SK-N-SH treated with all-trans-retinoic acid at 6 μM for 48 hours (cell line): Measurements from ENCODE around the gene DCDC2.
"Not testable (repeated sequence)": the region's sequence is repeated elsewhere in the genome, so short reads cannot be mapped to it uniquely, and the experiment has no call there.

Experiments
- ARNTL ChIP-seq: fragments of 450-650 bp; formaldehyde crosslinking; IDR thresholded peaks from 2 replicates; pipeline ENCODE4 v1.5.0; 2020; ENCODE audit warnings: low read depth, mild to moderate bottlenecking, moderate library complexity, borderline replicate concordance
- BACH2 ChIP-seq: fragments of 250-450 bp; sonication (Bioruptor Pico); IDR thresholded peaks from 2 replicates; pipeline ENCODE4 v1.9.0; 2021; ENCODE audit warnings: mild to moderate bottlenecking, borderline replicate concordance
- CREB5 ChIP-seq: fragments of 250-450 bp; sonication (Bioruptor Pico); IDR thresholded peaks from 2 replicates; pipeline ENCODE4 v1.5.1; 2020; ENCODE audit warnings: low read depth, mild to moderate bottlenecking, moderate library complexity
- CSRNP3 ChIP-seq: fragments of 250-450 bp; sonication (Bioruptor Pico); IDR thresholded peaks from 2 replicates; pipeline ENCODE4 v1.5.1; 2021; ENCODE audit warnings: mild to moderate bottlenecking, moderate library complexity
- GLIS3 ChIP-seq: fragments of 250-450 bp; sonication (Bioruptor Pico); IDR thresholded peaks from 2 replicates; pipeline ENCODE4 v1.5.0; 2020; ENCODE audit warnings: mild to moderate bottlenecking, moderate library complexity
- ISL1 ChIP-seq: fragments of 250-450 bp; sonication (Bioruptor Pico); IDR thresholded peaks from 2 replicates; pipeline ENCODE4 v2.1.2; 2022; ENCODE audit warnings: mild to moderate bottlenecking, moderate library complexity
- RARB ChIP-seq: fragments of 250-450 bp; sonication (Bioruptor Pico); IDR thresholded peaks from 2 replicates; pipeline ENCODE4 v1.8.0; 2021; ENCODE audit warnings: mild to moderate bottlenecking, moderate library complexity
- SNAI2 ChIP-seq: fragments of 250-450 bp; sonication (Bioruptor Pico); IDR thresholded peaks from 2 replicates; pipeline ENCODE4 v1.5.0; 2020; ENCODE audit warnings: mild to moderate bottlenecking, moderate library complexity
- TCF4 ChIP-seq: fragments of 250-450 bp; sonication (Bioruptor Pico); IDR thresholded peaks from 2 replicates; pipeline ENCODE4 v1.8.0; 2021; ENCODE audit warnings: mild to moderate bottlenecking, moderate library complexity, borderline replicate concordance
- ZC3H10 ChIP-seq: fragments of 250-450 bp; sonication (Bioruptor Pico); IDR thresholded peaks from 2 replicates; pipeline ENCODE4 v1.5.1; 2021; ENCODE audit warnings: mild to moderate bottlenecking, moderate library complexity
- ZFP30 ChIP-seq: fragments of 450-650 bp; formaldehyde crosslinking; IDR thresholded peaks from 2 replicates; pipeline ENCODE4 v1.5.0; 2022; ENCODE audit warnings: mild to moderate bottlenecking, moderate library complexity
- ZNF70 ChIP-seq: fragments of 450-650 bp; formaldehyde crosslinking; IDR thresholded peaks from 2 replicates; pipeline ENCODE4 v1.5.0; 2020; ENCODE audit warnings: mild to moderate bottlenecking, moderate library complexity
- TF ChIP-seq, protein P1 (sequence below): fragments of 250-450 bp; sonication (Bioruptor Pico); IDR thresholded peaks from 2 replicates; pipeline ENCODE4 v1.8.0; 2020; ENCODE audit warnings: mild to moderate bottlenecking, moderate library complexity, borderline replicate concordance

- TF ChIP-seq BACH2, ZNF70, CREB5, TCF4, SNAI2, ISL1, ZFP30, CSRNP3, GLIS3, ARNTL, ZC3H10, RARB (CRISPR knock-in tag): not testable (repeated sequence)
- TF ChIP-seq, protein P1, sequence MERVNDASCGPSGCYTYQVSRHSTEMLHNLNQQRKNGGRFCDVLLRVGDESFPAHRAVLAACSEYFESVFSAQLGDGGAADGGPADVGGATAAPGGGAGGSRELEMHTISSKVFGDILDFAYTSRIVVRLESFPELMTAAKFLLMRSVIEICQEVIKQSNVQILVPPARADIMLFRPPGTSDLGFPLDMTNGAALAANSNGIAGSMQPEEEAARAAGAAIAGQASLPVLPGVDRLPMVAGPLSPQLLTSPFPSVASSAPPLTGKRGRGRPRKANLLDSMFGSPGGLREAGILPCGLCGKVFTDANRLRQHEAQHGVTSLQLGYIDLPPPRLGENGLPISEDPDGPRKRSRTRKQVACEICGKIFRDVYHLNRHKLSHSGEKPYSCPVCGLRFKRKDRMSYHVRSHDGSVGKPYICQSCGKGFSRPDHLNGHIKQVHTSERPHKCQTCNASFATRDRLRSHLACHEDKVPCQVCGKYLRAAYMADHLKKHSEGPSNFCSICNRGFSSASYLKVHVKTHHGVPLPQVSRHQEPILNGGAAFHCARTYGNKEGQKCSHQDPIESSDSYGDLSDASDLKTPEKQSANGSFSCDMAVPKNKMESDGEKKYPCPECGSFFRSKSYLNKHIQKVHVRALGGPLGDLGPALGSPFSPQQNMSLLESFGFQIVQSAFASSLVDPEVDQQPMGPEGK (CRISPR knock-in tag), result not testable (repeated sequence)
Measured at GRCh38 chr6:24322446-24322845, 35.4 kb downstream of the DCDC2 start.
